ENCODE measurements around the gene RYR3. TPM values are rescaled to one million over a fixed set of nuclear protein-coding genes. Genes with fewer than 3 reads are reported as not detected.

Gene RYR3
- total RNA-seq, 1 donor from 2014 or later = 0.75 TPM

GRCh38 chr15:33419701-33420100 is 108.9 kb downstream of the RYR3 start:
- DNase-seq (ENCODE audit: low read depth) = no peak
- no peak overlapping the region for H3K4me3 ChIP-seq (ENCODE audit: low read depth, low read length)
- no peak for TF ChIP-seq CTCF (conservative IDR thresholded peaks at IDR 0.05; ENCODE audit: low read depth, low read length)

- no peak for TF ChIP-seq CTCF (conservative IDR thresholded peaks at IDR 0.05; ENCODE audit: low read depth, low read length)
- DNase-seq (ENCODE audit: low read depth) = no peak
- no peak overlapping the region for H3K4me3 ChIP-seq (ENCODE audit: low read depth, low read length)
Observed at GRCh38 chr15:33424025-33424424, 113.3 kb downstream of the RYR3 start.

GRCh38 chr15:33425142-33425541 is 114.4 kb downstream of the RYR3 start:
- H3K4me3 ChIP-seq (ENCODE audit: low read depth, low read length) = no peak overlapping the region
- no peak for DNase-seq (ENCODE audit: low read depth)
- no peak for TF ChIP-seq CTCF (conservative IDR thresholded peaks at IDR 0.05; ENCODE audit: low read depth, low read length)

GRCh38 chr15:33430577-33430976 is 119.8 kb downstream of the RYR3 start:
- no peak for DNase-seq (ENCODE audit: low read depth)
- no peak for TF ChIP-seq CTCF (conservative IDR thresholded peaks at IDR 0.05; ENCODE audit: low read depth, low read length)
- no peak overlapping the region for H3K4me3 ChIP-seq (ENCODE audit: low read depth, low read length)

- DNase-seq (ENCODE audit: low read depth) = no peak
- TF ChIP-seq CTCF (conservative IDR thresholded peaks at IDR 0.05; ENCODE audit: low read depth, low read length) = no peak
- H3K4me3 ChIP-seq (ENCODE audit: low read depth, low read length) = no peak overlapping the region
Observed at GRCh38 chr15:33433821-33434220, 123.1 kb downstream of the RYR3 start.

- no peak overlapping the region for H3K4me3 ChIP-seq (ENCODE audit: low read depth, low read length)
- TF ChIP-seq CTCF (conservative IDR thresholded peaks at IDR 0.05; ENCODE audit: low read depth, low read length) = no peak
- DNase-seq (ENCODE audit: low read depth) = no peak
Observed at GRCh38 chr15:33438396-33438795, 127.6 kb downstream of the RYR3 start.

- DNase-seq (ENCODE audit: low read depth) = no peak
- no peak for TF ChIP-seq CTCF (conservative IDR thresholded peaks at IDR 0.05; ENCODE audit: low read depth, low read length)
- H3K4me3 ChIP-seq (ENCODE audit: low read depth, low read length) = no peak overlapping the region
Observed at GRCh38 chr15:33440900-33441299, 130.1 kb downstream of the RYR3 start.

Data from epithelial cell of proximal tubule (primary cell).